GM08714 (cell line): Measurements from ENCODE around the gene PRADC1.
"Not testable (repeated sequence)": the region's sequence is repeated elsewhere in the genome, so short reads cannot be mapped to it uniquely, and the experiment has no call there.

Experiments used
- H3K4me3 ChIP-seq: fragments of 200-500 bp; sonication (Bioruptor generic); 2 replicates; pipeline ENCODE4 v1.5.1; 2014; ENCODE audit warnings: mild to moderate bottlenecking, low read length, inconsistent platforms
- ZNF274 ChIP-seq: IDR thresholded peaks from 2 replicates; pipeline ENCODE4 v1.6.1; 2012; ENCODE audit warnings: mild to moderate bottlenecking, low read depth, low read length

Gene PRADC1

GRCh38 chr2:73212448-73213176 is 20.4 kb downstream of the PRADC1 start:
- H3K4me3 ChIP-seq, result no peak overlapping the region
- TF ChIP-seq ZNF274, result no peak

GRCh38 chr2:73212098-73212447 is 21.0 kb downstream of the PRADC1 start:
- no peak for TF ChIP-seq ZNF274
- no peak overlapping the region for H3K4me3 ChIP-seq

GRCh38 chr2:73210696-73211095 is 22.3 kb downstream of the PRADC1 start:
- no peak for TF ChIP-seq ZNF274
- no peak overlapping the region for H3K4me3 ChIP-seq

- TF ChIP-seq ZNF274, result no peak
- H3K4me3 ChIP-seq, result no peak overlapping the region
These were observed 23.0 kb downstream of the PRADC1 start for GRCh38 chr2:73210019-73210418.

- H3K4me3 ChIP-seq, result no peak overlapping the region
- TF ChIP-seq ZNF274, result no peak
These were observed 24.8 kb downstream of the PRADC1 start for GRCh38 chr2:73208258-73208657.

- no peak overlapping the region for H3K4me3 ChIP-seq
These were observed 27.4 kb downstream of the PRADC1 start for GRCh38 chr2:73205611-73206010.

GRCh38 chr2:73203055-73203681 is 29.9 kb downstream of the PRADC1 start:
- no peak for TF ChIP-seq ZNF274
- H3K4me3 ChIP-seq, result no peak overlapping the region

More at GRCh38 chr2:73205611-73206010, 27.4 kb downstream of the PRADC1 start:
- no peak for TF ChIP-seq ZNF274

- no peak within 1 kb of the TSS for H3K4me3 ChIP-seq
- no peak for TF ChIP-seq ZNF274
These were observed 30.6 kb downstream of the PRADC1 start, which contains the start of gene NOTO for GRCh38 chr2:73202156-73203054. Gene NOTO, plus strand, starts transcription at chr2:73202574. Its CDS starts 93 bp downstream, at chr2:73202667.

- not testable (repeated sequence) for H3K4me3 ChIP-seq
These were observed 32.8 kb downstream of the PRADC1 start for GRCh38 chr2:73200281-73200680.

GRCh38 chr2:73197579-73197978 is 35.5 kb downstream of the PRADC1 start:
- no peak overlapping the region for H3K4me3 ChIP-seq
- no peak for TF ChIP-seq ZNF274

GRCh38 chr2:73187549-73187948 is 45.5 kb downstream of the PRADC1 start:
- TF ChIP-seq ZNF274, result no peak
- no peak overlapping the region for H3K4me3 ChIP-seq

GRCh38 chr2:73185965-73186364 is 47.1 kb downstream of the PRADC1 start:
- TF ChIP-seq ZNF274, result no peak

More at GRCh38 chr2:73185965-73186364, 47.1 kb downstream of the PRADC1 start:
- H3K4me3 ChIP-seq, result no peak overlapping the region
